ENCODE data around the gene ZBTB20.

DNA sequence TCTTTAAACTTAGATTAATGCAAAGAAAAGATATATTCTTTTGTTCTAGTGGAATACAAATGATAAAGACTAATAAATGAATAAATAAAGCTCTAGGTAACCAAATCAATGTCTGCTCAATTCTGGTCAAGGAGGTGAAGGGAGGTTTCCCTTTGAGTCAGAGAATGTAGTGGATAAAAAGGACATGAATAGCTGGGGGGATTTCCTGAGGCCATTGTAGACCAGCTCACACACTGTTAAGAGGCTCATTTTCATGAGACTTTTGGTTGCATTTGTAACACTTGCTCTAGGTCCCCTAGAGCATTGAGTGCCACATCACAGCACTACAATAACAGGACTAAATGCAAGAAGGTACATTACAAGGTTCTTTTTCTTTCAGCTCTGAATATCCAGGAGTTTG lies 682.5 kb downstream of the ZBTB20 start:
- TF ChIP-seq, protein P1, sequence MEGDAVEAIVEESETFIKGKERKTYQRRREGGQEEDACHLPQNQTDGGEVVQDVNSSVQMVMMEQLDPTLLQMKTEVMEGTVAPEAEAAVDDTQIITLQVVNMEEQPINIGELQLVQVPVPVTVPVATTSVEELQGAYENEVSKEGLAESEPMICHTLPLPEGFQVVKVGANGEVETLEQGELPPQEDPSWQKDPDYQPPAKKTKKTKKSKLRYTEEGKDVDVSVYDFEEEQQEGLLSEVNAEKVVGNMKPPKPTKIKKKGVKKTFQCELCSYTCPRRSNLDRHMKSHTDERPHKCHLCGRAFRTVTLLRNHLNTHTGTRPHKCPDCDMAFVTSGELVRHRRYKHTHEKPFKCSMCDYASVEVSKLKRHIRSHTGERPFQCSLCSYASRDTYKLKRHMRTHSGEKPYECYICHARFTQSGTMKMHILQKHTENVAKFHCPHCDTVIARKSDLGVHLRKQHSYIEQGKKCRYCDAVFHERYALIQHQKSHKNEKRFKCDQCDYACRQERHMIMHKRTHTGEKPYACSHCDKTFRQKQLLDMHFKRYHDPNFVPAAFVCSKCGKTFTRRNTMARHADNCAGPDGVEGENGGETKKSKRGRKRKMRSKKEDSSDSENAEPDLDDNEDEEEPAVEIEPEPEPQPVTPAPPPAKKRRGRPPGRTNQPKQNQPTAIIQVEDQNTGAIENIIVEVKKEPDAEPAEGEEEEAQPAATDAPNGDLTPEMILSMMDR (IDR thresholded peaks at IDR 0.05) = no peak
- TF ChIP-seq POLR2A (IDR thresholded peaks at IDR 0.05; ENCODE audit: low read depth) (no peak), POLR2AphosphoS5 (IDR thresholded peaks at IDR 0.05) (no peak), EP300 (IDR thresholded peaks at IDR 0.05) (no peak)

All from esophagus muscularis mucosa (tissue), 4 donors.